ENCODE data around the gene EPN3.
A peak's percentile ranks its signal among the peaks of the same experiment; 100 is the strongest.

EPN3 gene

DNA sequence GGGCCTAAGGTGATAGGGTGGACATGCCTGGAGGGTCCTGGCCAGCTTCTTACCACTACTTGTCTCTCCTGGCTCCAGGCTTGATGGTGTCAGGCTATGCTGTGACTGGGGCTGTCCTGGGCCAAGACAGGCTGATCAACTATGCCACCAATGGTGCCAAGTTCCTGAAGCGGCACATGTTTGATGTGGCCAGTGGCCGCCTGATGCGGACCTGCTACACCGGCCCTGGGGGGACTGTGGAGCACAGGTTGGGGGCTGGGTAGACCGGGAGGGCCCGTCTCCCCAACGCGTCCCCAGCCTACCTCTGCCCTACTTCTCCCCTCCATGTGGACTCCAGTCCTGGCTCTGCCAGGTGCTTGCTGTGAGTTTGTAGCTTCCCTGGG is 18.9 kb downstream of the EPN3 start:
- no peak for DNase-seq

DNA sequence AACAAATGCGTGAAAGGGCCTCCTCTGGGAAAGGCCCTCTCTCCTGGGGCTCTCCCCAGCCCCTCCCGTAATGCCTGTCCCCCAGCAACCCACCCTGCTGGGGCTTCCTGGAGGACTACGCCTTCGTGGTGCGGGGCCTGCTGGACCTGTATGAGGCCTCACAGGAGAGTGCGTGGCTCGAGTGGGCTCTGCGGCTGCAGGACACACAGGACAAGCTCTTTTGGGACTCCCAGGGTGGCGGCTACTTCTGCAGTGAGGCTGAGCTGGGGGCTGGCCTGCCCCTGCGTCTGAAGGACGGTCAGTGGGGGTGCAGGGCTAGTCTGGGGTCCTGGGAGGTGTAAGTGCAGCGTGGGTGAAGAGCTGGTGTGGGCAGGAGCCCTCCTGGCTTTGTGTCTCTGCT is 19.3 kb downstream of the EPN3 start:
- no peak for DNase-seq

DNA sequence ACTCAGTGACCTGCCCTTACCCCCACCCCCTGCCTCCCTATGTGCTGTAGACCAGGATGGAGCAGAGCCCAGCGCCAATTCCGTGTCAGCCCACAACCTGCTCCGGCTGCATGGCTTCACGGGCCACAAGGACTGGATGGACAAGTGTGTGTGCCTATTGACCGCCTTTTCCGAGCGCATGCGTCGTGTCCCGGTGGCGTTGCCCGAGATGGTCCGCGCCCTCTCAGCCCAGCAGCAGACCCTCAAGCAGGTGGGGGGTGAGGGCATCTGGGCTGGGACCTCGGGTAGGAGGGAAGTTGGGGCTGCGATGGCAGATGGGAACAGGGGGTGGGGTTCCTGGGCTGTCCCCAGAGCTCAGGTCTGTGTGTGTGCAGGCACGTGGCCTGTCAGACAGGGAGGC is 21.7 kb downstream of the EPN3 start:
- DNase-seq, result no peak

DNA sequence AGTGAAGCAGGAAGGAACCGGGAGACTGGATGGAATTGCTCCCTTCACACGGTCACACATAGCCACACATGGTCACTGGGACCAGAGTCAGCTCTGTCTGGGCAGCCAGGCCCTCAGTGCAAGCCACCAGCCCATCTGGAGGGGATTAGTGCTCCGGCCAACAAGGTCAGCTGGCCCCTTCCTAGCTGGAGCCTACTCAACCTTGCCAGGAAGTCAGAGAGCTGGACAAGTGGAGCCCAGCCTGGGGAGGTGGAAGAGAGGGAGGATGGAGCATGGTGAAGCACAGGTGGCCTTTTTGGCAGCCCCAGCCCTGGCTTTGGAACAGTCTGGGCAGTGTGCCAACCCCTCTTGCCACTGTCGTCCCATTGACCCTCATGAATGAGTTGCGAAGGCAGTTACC is 24.3 kb downstream of the EPN3 start:
- no peak for DNase-seq

DNA sequence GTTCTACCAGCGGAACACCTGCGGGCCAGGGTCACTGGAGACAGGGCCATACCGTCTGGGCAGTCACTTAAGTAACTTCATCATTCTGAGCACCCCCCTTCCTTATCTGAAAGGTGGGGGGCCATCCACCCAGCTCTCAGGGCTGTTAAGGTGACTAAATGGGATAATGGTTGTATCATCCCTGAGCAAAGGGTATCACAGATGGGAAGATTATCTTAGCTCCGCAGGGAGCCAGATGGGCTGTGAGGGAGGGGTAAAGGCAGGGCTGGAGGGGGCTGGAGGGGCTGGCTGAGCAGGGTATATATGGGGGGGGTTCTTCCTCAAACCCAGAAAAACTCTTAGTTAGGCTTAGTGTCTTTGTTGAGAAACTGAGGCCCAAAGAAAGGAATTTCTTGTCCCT is 25.1 kb downstream of the EPN3 start:
- DNase-seq, result no peak

DNA sequence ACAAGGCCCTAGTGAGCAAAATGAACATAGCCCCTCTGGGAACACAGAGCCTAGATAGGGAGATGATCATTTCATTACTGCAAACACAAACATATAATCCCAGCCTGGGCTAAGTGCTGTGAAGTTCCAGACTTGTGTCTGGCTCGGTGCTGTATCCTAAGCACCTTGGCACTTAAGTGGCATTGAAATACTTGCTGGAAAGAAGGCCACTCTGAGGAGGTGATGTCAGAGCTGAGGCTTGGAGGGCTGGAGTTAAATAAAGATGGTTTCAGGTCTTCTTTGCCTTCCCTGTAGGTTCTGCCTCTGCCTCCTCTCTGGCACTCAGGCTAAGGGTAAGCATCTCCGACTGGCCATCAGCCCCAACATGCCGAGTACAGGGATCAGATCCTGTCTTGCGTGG is 25.6 kb downstream of the EPN3 start:
- no peak for DNase-seq

DNA sequence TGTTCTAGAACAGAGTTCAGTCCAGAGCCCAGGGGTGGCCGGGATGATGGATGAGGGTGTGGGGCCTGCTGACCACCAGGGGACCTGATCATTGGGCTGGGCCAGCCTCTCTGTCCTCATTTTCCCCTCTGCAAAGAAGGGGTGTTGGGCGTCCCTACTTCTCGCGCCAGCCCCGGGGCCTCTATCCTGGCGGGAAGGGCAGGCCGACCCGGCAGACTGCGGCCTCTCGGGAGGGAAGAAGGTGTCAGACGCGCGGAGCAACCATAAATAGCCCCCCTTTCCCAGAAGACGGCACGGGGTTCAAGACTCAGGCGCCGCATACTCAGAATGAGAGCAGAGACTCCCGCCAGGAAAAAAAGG is 26.0 kb downstream of the EPN3 start:
- no peak for DNase-seq

DNA sequence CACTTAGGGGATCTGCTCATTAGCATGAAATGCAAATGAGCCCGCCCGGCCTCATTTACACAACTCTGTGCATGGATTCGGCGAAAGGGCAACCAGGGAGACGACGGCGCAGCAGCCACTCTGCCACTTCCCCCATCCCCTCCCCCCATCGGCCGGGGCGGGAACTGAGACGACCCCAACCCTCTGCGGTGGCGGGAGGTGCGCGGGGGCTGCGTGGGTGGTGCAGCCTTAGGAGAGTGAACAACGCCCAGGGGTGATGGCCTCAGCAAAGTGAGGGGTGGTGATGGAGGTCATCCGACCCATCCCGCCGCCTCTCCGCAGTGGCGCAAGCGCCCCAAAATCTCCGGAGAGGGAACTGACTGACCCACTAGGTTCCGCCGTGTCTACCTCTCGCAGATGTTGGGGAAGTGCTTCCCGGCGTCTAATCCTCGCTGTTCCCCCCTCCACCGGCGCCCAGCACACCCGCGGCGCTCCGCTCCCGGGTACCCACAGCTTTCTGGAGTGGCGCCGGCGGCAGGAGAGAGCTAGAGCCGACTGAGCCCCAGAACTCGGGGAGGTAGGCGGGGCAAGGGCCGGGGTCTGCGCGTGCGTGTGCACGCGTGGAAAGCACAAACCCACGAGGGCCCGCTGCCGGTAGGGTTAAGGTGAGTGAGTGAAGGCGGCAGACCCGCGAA is 26.5 kb downstream of the EPN3 start:
- DNase-seq, result no peak

DNA sequence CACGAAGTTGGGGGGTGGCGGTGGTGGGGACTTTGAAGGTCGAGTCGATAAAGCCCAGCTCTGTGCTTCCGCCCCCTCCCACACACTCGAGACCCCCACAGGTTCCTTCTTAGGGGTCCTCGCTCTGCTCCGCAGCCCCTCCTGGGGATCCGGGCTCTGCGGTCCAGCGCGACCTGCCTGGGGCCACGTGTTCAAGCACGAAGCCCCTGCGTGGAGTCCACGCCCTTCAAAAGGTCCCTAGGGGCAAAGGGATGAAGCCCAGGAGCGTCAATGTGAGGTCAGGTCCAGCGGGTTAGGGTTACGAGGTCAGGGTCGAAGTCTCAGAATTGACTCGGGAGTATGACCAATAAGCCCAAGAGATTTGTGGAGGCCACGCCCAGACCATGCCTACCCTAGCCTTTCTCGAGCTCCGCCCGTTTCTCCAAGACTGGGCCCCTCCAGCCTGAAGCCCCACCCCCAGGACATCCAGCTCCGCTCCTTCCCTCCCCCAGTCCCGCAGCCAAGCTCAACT is 27.2 kb downstream of the EPN3 start:
- DNase-seq, result peak; percentile 48

DNA sequence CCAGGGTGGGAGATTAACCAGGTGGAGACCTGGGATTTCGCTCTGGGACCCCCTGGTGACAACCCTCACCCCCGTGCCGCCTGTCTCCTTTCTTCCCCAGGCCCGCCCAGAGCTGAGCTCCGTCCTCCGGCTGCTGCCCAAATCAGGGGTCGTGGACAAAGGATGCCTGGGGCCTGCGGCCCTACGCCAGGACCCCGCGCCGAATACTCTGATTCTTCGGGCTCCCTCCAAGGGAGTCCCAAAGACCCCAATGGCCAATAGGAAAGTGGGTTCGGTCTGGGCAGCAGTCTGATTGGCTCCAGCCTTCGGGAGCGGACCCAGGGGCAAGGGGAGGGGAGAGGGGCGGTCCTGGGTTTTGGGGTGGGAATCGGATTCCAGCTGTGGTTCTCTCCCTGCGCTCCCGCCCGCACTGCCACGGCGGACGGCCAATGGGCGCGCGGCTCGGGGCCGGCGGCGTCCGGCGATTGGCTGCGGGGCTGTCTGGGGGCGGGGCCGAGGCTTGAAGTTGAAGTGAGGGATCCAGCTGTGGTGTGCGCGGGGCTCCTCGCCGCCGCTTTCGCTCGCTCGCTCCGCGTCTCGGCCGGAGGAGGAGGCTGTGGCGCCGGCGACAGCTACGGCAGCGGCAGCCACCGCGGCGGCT is 27.8 kb downstream of the EPN3 start, which contains the start of gene CACNA1G:
Gene CACNA1G, plus strand, starts transcription at position 531 of the 640 bp plus-strand sequence. CDS start 745 bp downstream, outside the sequence.
- DNase-seq, result peak; percentile 86

DNA sequence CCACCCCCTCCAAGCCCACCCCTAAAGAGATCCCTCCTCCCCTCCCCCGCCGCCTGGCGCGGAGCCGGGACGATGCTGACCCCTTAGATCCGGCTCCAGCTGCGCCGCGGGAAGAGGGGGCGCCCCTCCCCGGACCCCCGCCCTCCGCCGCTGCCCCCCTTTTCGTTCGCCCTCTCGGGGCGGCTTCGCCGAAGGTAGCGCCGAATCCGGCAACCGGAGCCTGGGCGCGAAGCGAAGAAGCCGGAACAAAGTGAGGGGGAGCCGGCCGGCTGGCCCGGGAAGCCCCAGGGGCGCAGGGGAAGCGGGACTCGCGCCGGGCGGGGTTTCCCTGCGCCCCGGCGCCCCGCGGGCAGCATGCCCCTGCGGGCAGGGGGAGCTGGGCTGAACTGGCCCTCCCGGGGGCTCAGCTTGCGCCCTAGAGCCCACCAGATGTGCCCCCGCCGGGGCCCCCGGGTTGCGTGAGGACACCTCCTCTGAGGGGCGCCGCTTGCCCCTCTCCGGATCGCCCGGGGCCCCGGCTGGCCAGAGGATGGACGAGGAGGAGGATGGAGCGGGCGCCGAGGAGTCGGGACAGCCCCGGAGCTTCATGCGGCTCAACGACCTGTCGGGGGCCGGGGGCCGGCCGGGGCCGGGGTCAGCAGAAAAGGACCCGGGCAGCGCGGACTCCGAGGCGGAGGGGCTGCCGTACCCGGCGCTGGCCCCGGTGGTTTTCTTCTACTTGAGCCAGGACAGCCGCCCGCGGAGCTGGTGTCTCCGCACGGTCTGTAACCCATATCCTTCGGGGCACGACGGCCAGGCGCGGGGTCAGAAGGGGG is 28.6 kb downstream of the EPN3 start:
- DNase-seq, result no peak

DNA sequence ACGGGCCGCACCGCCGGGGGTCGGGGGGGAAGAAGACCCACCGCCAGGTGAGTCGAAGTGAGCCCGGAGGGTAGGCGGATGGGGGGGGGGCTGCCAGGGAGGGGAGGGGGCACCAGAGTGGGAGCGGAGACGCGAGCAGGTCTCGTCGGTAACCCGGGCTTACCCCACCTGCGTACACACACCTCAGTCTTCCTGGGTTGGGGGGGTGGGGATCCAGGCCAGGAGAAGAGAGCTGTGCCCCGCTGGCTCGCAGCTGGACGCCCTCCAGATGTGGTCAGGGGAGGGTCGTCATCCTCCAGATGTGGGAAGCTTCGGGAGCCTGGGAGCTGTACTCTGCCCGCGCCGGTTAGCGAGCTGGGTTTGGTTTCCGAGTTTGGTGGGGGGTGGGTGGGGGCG is 29.2 kb downstream of the EPN3 start:
- DNase-seq, result no peak

DNA sequence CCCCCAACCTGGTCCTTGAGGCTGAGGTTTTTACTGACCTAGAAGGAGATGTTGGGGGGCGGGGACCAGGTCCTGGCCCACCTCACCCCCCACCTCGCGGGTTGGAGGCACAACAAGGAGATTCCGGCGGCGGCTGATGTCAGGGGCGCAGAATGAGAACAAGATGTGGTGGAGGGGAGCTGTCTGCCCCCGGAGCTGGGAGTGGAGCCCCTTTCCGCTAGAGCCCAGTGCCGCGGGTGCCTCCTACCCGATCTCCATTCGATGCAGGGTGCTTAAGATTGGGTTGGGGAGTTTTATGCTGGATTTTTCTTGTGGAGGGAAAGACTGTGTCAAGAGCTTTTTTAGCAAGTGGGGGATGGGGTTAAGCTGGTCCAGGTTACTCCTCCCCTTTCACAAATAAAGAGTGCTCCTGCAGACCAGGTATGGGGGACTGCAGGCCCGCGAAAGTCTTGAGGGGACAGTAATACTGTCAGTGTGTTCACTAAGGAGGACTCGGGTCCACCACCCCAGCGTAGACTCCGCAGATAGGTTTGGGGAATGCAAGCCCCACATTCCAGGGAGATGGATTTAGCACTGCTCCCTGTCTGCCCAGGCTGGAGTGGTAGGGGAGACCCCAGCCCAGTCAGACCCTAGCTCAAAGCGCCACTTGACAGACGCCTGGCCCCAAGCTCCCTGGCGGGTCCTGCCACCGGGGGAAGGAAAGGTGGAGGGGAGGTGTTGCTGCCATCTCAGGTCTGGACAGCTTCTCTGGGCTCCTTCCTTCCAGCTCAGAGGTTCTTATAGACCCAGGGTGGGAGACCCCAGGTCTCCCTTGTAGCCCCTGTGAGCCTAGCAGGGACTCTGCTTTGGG is 29.9 kb downstream of the EPN3 start:
- peak; percentile 10 for DNase-seq

DNA sequence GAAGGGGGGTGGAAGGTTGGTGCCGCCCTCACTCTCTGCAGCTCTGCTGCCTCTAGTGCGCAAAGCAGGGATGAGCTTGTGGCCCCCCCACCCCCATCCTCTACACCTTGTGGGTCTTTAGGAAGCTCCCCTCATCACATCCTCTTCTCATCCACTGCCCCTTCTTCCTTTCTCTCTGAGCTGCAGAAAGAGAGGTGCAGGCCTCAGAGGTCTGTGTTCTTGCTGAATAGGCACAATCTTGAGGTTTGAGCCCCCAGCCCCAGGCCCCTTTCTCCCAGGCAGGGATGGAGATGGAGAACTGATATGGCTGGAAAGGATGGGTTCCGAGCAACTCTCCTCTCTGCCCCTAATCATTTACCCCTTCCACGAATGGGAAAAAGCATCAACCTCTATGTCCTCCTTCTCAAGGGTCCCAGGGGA is 30.6 kb downstream of the EPN3 start:
- no peak for DNase-seq

DNA sequence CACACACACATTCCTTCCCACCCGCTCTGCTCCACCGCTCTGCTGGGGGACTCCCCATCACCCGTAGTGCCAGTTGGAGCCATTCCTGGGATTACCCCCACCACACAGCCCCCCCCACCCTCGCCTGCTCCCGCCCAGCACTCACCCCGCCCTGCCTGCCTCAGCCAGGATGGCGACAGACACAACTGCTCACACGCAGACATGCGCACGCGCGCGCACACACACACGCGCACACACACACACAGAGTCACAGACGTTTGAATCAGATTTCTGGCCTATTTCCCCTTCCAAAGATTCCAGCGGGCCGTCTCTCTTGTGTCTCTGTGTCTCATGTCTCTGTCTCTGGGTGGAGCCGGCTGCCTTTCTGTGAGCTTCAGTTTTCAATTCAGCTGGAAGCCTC is 32.4 kb downstream of the EPN3 start:
- peak; percentile 86 for DNase-seq

DNA sequence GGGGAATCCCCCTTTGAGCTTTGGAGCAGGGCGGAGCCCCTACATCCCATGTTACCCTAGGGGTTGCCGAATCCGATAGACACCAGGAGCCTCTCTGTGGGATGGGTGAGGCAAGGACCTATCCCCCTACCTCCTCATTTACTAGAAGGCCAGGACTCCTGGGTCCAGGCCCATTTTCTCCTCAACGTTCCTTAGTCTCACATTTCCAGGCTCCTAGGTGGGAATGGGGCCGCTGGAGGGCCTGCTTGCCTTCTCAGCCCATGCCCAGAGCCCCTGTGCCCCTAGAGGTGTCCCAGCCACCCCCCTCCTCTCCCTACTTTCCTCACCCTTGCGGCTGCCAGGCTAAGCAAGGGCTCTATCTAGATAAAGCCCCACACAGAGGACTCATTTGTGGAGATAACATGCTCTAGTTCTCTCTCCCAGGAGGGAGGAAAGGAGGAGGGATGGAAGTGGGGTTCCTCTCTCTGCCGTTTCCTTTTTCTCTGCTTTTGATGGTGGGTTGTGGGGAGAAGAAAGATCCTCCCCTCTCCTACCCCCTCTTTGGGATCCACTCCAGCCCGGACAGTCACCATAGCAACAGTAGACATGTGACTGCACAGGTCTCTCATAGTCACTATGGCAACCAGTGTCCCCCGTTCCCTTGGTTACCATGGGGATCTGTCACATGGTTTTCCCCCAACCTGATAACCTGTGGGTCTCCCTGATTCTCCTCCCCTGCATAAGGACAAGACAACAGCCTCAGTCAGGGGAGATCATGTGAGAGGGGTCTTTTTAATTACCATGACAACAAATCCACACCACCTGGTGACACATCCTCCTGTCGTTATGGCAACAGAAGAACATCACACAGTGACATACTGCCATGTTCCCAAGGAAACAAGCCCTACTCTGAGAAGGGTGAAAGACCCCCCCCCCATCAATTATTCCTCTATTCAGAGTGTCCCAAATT is 33.1 kb downstream of the EPN3 start:
- DNase-seq, result peak; percentile 39

DNA sequence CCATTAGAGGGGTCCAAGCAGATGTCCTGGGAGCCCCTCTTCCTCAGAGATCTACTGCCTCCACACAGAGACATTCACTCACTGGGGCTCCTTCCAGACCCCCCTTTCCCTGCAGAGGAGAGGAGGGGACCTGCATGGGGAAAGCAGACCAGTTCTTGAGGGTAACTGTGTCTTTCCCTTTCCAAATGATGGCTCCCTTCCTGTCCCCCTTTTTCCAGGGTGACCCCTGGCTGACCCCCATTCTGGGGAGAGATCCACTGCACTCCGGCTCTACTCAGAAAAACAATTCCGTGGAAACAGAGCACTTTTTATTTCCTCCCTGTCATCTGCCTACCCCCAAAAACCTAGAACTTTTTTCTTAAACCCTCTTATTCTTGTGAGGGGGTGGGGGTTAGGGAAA is 34.4 kb downstream of the EPN3 start:
- DNase-seq, result no peak

DNA sequence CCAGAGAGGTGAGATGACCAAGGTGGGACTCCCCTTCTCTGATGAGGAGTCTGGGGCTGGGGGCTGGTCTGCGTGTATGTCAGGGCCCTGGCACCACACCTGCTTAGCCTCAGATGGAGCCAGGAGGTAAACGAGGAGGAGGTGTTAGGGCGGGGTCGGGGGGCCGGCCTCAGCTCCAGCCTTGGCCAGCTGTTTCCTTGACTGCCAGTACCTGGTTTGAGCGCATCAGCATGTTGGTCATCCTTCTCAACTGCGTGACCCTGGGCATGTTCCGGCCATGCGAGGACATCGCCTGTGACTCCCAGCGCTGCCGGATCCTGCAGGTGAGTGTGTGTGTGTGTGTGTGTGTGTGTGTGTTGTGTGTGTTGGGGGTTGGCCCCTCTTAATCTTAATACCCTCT is 36.1 kb downstream of the EPN3 start:
- DNase-seq, result no peak

DNA sequence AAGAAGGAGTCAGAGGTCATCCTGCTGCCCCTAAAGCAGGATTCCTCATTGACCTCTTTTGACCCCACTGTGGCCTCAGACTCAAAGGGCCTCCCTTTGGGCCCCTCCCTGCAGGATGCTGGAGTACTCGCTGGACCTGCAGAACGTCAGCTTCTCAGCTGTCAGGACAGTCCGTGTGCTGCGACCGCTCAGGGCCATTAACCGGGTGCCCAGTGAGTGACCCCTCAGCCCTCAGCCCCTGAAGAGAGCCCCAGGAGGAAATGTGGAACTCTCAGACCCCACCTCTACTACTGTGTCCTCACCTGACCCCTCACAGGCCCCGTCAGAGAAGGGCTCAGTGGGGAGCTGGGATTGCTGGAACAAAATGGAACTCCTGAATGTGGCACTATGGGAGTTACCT is 37.1 kb downstream of the EPN3 start:
- no peak for DNase-seq

DNA sequence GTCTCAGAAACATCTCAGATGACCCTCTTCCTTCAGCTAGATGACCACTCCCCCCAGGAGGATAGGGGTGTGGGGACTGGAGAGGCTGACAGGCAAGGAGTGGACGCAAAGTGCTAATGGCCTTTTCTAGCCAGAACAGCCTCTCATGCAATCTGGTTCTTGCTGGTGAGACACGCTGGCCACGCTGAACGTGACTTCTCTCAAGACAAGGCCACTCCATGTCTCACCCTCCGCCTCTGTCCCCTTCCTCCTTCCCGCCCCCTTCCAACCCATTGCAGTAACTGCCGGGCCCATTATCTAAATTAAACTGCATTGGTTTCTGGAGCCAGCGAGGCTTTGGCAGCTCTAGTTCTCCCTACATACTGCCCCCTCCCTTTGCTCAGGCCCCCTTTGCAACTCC is 37.5 kb downstream of the EPN3 start:
- DNase-seq, result no peak

DNA sequence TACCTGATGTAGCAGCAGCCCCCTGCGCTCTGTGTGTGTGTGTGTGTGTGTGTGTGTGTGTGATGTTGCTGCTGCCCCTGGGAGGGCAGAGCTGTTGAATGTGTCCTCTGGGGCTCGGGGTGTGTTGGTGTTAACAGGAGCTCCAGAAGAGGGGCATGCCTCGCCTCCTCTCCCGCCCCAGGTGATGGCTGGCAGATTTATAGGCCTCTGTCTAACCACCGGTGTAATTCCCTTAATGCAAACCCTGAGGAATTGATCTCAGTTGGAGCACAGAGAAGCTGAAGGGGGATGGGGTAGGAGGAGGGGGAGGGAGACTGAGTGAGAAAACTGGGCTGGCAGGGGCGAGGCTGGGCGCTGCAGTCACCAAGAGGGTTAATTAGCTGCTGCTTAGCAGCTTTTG is 38.0 kb downstream of the EPN3 start:
- DNase-seq, result no peak

DNA sequence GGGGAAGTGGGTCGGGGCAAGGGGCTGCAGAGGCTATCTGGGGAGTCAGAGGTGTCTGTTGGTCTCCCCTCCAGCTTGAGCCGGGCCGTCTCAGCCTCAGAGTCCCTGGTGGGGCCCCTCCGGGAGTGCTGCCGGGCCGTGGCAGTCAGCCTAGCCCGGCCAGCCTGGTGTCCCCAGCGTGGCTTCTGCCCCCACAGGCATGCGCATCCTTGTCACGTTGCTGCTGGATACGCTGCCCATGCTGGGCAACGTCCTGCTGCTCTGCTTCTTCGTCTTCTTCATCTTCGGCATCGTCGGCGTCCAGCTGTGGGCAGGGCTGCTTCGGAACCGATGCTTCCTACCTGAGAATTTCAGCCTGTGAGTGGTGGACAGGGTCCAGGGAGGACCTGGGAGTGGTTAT is 39.1 kb downstream of the EPN3 start:
- DNase-seq, result no peak

Data from fibroblast of skin of right quadriceps (primary cell).